K562 (cell line): ENCODE results near the gene SLC2A4RG. TPM values are rescaled to one million over a fixed set of nuclear protein-coding genes. Genes with fewer than 3 reads are reported as not detected.

ENCODE experiments used
- NFIC ChIP-seq: fragments of 450-650 bp; IDR thresholded peaks from 2 replicates; pipeline ENCODE4 v1.6.1; 2017; ENCODE audit warnings: mild to moderate bottlenecking, inconsistent platforms
- TAF15 ChIP-seq: fragments of 200-400 bp; formaldehyde crosslinking; IDR thresholded peaks from 2 replicates; pipeline ENCODE4 v1.6.1; 2017; ENCODE audit warnings: mild to moderate bottlenecking, low read depth, low read length, moderate library complexity
- TCFL5 ChIP-seq: fragments of 250-450 bp; sonication (Bioruptor Pico); conservative IDR thresholded peaks from 2 replicates; pipeline ENCODE4 v1.6.1; 2021; ENCODE audit warnings: mild to moderate bottlenecking, moderate library complexity, matching md5 sums
- XRCC3 ChIP-seq: fragments of 450-650 bp; IDR thresholded peaks from 2 replicates; pipeline ENCODE4 v1.6.1; 2017; ENCODE audit warnings: mild to moderate bottlenecking, moderate library complexity
- ZNF12 ChIP-seq: sonication (generic); formaldehyde crosslinking; IDR thresholded peaks from 2 replicates; pipeline ENCODE4 v1.4.0; 2020; ENCODE audit warnings: mild to moderate bottlenecking, missing genetic modification reagents
- ZNF282 ChIP-seq: sonication (generic); formaldehyde crosslinking; IDR thresholded peaks from 2 replicates; pipeline ENCODE4 v1.8.1; 2023; ENCODE audit warnings: missing genetic modification reagents
- polyA plus RNA-seq, 8 experiments: library from polyadenylated mRNA; depleted of rRNA in 4 of 8; stranded (reverse) in 5 of 8; unstranded in 3 of 8; fragments of >200 nt; fragmentation: Nextera tagmentation in 2 of 8; fragmentation: Illumina TruSeq in 1 of 8; extraction: Ambion mirVana in 2 of 8; extraction: Trizol in 1 of 8; gene quantifications; 2 replicates each; pipeline versions ENCODE4 v1.2.1 to v1.2.3, GENCODE V29; 2011 to 2014; ENCODE audit warnings: inconsistent platforms in 1 of 8, missing spikeins in 1 of 8
- total RNA-seq, 7 experiments: library from RNA; depleted of rRNA in 6 of 7; stranded (reverse); fragments of >200 nt in 6 of 7; fragmentation: Illumina TruSeq in 2 of 7; extraction: Trizol in 2 of 7; gene quantifications; 2 replicates each; pipeline versions ENCODE4 v1.2.1 to v1.2.3, GENCODE V29; 2011 to 2021; ENCODE audit warnings: low replicate concordance in 1 of 7
- TF ChIP-seq, protein P1 (sequence below), 2 experiments: fragments of 450-650 bp; formaldehyde crosslinking in 1 of 2; IDR thresholded peaks; 2 replicates each; pipeline versions ENCODE4 v1.4.0 to v1.6.1; 2014 to 2020; ENCODE audit warnings: mild to moderate bottlenecking in 2 of 2, borderline replicate concordance in 1 of 2, low read depth in 1 of 2
- TF ChIP-seq, protein P2 (sequence below), 2 experiments: fragments of 450-650 bp; IDR thresholded peaks; 2 replicates each; pipeline ENCODE4 v1.6.1; 2016; ENCODE audit warnings: mild to moderate bottlenecking in 2 of 2, borderline replicate concordance in 1 of 2, low read depth in 1 of 2, moderate library complexity in 1 of 2
- TF ChIP-seq, protein P3 (sequence below): sonication (generic); formaldehyde crosslinking; IDR thresholded peaks from 2 replicates; pipeline ENCODE4 v1.8.0; 2022; ENCODE audit warnings: missing genetic modification reagents, mild to moderate bottlenecking, moderate library complexity, borderline replicate concordance

Gene SLC2A4RG
- total and polyA plus RNA-seq, 9 of the 15 experiments (the other 6 are each of a cell fraction or from before 2014, with no cell fraction given) = 0.34 to 97.3 (median 26.5) TPM

DNA sequence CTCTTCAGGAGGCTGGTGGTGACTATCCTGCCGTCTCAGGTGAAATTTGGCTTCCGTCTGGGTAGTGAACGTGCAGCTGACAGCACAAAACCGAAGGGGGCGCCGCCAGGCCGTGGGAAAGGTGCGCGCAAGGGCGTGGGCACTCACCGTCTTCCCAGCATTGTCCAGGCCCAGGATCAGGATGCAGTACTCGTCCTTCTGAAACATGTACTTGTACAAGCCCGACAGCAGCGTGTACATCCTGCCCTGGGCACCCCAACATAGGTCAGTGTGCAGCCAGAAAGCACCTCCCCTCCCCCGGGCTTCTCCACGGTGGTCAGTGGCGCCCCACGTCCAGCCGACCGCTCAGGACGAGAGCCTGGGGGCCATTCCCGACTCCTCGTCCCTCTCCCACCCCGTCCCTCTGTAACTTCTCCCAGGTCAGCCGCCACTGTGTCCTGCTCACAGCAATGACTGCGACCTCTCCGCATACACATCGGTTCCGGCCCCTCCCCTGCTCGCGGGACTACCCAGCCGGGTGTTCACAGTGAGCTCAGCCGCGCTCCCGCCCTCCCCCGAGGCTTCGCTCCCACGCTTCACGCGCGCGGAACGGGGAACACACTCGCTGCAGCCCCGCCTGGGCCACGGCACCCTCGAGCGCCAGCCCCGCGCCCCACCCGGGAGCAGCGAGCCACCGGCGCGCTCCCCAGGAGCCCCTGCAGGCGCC, 32.6 kb upstream of the SLC2A4RG start (continued):
- TF ChIP-seq, protein P1, sequence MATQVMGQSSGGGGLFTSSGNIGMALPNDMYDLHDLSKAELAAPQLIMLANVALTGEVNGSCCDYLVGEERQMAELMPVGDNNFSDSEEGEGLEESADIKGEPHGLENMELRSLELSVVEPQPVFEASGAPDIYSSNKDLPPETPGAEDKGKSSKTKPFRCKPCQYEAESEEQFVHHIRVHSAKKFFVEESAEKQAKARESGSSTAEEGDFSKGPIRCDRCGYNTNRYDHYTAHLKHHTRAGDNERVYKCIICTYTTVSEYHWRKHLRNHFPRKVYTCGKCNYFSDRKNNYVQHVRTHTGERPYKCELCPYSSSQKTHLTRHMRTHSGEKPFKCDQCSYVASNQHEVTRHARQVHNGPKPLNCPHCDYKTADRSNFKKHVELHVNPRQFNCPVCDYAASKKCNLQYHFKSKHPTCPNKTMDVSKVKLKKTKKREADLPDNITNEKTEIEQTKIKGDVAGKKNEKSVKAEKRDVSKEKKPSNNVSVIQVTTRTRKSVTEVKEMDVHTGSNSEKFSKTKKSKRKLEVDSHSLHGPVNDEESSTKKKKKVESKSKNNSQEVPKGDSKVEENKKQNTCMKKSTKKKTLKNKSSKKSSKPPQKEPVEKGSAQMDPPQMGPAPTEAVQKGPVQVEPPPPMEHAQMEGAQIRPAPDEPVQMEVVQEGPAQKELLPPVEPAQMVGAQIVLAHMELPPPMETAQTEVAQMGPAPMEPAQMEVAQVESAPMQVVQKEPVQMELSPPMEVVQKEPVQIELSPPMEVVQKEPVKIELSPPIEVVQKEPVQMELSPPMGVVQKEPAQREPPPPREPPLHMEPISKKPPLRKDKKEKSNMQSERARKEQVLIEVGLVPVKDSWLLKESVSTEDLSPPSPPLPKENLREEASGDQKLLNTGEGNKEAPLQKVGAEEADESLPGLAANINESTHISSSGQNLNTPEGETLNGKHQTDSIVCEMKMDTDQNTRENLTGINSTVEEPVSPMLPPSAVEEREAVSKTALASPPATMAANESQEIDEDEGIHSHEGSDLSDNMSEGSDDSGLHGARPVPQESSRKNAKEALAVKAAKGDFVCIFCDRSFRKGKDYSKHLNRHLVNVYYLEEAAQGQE (IDR thresholded peaks at IDR 0.05; ENCODE audit: borderline replicate concordance) = peak; percentile 69; the same call in 1 of the 2 replicates
- TF ChIP-seq, protein P1 (CRISPR knock-in tag; IDR thresholded peaks at IDR 0.05; ENCODE audit: low read depth) = no peak
- TF ChIP-seq, protein P2, sequence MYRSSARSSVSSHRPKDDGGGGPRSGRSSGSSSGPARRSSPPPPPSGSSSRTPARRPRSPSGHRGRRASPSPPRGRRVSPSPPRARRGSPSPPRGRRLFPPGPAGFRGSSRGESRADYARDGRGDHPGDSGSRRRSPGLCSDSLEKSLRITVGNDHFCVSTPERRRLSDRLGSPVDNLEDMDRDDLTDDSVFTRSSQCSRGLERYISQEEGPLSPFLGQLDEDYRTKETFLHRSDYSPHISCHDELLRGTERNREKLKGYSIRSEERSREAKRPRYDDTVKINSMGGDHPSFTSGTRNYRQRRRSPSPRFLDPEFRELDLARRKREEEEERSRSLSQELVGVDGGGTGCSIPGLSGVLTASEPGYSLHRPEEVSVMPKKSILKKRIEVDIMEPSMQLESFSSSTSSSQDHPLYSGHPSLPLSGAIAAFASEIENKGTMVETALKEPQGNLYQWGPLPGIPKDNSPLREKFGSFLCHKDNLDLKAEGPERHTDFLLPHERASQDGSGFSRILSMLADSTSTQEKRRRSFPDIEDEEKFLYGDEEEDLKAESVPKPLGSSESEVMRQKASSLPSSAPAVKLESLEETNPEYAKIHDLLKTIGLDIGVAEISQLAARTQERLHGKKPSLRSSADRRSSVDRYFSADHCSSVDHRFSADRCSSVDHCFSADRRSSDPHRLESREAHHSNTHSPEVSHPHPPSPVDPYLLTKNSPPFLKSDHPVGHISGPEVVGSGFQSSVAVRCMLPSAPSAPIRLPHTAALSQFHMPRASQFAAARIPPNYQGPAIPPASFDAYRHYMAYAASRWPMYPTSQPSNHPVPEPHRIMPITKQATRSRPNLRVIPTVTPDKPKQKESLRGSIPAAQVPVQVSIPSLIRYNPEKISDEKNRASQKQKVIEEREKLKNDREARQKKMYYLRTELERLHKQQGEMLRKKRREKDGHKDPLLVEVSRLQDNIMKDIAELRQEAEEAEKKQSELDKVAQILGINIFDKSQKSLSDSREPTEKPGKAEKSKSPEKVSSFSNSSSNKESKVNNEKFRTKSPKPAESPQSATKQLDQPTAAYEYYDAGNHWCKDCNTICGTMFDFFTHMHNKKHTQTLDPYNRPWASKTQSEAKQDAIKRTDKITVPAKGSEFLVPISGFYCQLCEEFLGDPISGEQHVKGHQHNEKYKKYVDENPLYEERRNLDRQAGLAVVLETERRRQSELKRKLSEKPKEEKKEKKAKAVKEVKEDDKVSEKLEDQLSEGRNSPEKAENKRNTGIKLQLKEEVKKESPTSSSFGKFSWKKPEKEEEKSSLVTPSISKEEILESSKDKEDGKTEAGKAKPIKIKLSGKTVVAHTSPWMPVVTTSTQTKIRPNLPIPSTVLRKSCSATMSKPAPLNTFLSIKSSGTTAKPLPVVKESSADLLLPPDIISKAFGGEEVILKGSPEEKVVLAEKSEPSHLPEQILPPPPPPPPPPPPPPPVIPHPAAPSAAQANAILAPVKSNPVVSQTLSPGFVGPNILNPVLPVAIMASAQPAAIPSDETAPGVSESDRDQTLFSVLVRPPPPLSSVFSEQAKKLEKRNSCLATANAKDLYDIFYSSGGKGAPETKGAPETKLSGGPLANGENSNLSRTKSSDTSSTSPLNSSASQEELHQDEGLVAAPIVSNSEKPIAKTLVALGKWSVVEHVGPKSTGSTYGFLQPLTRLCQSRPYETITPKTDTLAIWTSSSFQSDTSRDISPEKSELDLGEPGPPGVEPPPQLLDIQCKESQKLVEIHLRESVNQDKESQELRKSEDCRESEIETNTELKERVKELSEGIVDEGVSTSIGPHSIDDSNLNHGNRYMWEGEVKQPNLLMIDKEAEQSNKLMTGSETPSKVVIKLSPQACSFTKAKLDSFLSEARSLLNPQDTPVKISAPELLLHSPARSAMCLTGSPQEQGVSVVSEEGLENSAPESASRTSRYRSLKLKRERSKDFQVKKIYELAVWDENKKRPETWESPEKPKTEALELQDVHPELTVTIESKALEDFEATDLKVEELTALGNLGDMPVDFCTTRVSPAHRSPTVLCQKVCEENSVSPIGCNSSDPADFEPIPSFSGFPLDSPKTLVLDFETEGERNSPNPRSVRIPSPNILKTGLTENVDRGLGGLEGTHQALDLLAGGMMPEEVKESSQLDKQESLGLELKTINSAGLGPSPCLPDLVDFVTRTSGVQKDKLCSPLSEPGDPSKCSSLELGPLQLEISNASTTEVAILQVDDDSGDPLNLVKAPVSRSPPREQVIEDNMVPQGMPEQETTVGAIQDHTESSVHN (IDR thresholded peaks at IDR 0.05; ENCODE audit: borderline replicate concordance in 1 of 2, low read depth in 1 of 2) = no peak
- TF ChIP-seq ZNF12 (no peak), XRCC3 (no peak), NFIC (peak; percentile 31; the same call in 1 of the 2 replicates), ZNF282 (CRISPR knock-in tag) (no peak; the same call in 1 of the 2 replicates), TCFL5 (CRISPR knock-in tag) (no peak), TAF15 (no peak)
- TF ChIP-seq, protein P3, sequence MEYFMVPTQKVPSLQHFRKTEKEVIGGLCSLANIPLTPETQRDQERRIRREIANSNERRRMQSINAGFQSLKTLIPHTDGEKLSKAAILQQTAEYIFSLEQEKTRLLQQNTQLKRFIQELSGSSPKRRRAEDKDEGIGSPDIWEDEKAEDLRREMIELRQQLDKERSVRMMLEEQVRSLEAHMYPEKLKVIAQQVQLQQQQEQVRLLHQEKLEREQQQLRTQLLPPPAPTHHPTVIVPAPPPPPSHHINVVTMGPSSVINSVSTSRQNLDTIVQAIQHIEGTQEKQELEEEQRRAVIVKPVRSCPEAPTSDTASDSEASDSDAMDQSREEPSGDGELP = peak; percentile 86
